ENCODE results near the gene NF2.
"Not testable (repeated sequence)": the region's sequence is repeated elsewhere in the genome, so short reads cannot be mapped to it uniquely, and the experiment has no call there.

Gene NF2

DNA sequence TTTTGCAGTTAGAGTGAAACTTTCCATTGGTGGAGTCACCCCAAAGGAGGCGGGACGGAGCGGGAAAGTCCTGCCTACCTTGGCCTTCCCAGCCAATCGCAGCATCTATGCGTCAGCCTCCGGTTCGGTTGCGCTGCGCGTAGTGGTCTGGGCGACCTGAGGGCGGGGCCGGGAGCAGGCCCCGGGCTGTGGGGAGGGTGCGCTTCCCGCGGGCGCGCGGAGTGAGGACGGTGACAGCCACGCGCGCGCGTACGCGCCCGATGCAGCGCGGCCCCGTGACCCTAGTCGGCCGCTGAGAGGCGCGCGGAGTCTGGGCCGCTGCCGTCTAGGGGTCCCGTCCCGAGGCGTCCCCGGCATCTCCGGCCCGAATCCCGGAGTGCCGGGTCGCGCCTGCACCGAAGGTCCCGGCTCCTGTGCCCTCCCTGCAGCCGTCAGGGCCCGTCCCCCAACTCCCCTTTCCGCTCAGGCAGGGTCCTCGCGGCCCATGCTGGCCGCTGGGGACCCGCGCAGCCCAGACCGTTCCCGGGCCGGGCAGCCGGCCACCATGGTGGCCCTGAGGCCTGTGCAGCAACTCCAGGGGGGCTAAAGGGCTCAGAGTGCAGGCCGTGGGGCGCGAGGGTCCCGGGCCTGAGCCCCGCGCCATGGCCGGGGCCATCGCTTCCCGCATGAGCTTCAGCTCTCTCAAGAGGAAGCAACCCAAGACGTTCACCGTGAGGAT lies at the start of gene NF2:
TSS of gene NF2 (plus strand) at position 276 of the 718 bp plus-strand sequence. CDS start at position 642, 366 bp downstream.
- Histone ChIP-seq H3K9ac (ENCODE audit: low read length) (peak within 1 kb of the TSS; percentile 85), H3K4me1 (ENCODE audit: control insufficient read depth, low read depth, low read length) (peaks cover 8% of the 10 kb centered on the region), H3K27me3 (ENCODE audit: control insufficient read depth, insufficient read depth, low read length) (no peaks in the 10 kb centered on the region), H3K4me3 (ENCODE audit: low read length) (peak within 1 kb of the TSS; percentile 93), H3K27ac (ENCODE audit: low read length) (no peak within 1 kb of the TSS), H3K36me3 (ENCODE audit: control insufficient read depth, low read depth, low read length) (no peaks in the 10 kb centered on the region), H3K9me3 (ENCODE audit: control insufficient read depth, low read depth, low read length) (no peaks in the 10 kb centered on the region)

DNA sequence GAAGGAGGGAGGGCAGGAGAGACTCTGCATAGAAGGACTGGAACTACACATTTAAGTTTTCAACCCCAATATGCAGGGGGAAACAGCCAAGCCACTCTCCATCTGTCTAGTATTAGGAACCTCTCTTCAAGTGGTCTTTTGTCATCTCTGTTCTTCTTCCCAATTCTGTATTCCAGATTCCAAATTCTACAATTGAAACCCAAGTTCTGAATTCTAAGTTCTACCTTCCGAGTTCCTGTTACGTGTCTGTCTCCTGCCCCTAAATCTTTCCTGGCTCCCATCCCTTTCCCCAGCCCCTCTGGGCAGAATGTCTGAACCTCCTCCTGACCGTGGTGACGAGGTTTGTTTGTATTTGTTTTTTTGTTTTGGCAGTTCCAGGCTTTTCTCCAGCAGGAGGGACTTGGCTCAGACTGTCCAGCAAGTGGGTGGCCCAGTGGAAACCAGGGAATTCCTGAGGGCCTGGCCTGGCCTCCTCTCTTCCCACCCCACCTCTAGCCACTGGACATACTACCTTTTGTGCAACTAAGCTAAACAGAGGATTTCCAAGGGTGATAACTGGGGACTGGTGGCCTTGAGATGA lies 48.3 kb upstream of the NF2 start:
- no peaks in the 10 kb centered on the region for H3K9me3 ChIP-seq (ENCODE audit: control insufficient read depth, low read depth, low read length)
- no peak overlapping the region for H3K9ac ChIP-seq (ENCODE audit: low read length)
- no peaks in the 10 kb centered on the region for H3K27me3 ChIP-seq (ENCODE audit: control insufficient read depth, insufficient read depth, low read length)
- no peak overlapping the region for H3K27ac ChIP-seq (ENCODE audit: low read length)
- no peak overlapping the region for H3K4me3 ChIP-seq (ENCODE audit: low read length)
- H3K36me3 ChIP-seq (ENCODE audit: control insufficient read depth, low read depth, low read length) = peaks cover 47% of the 10 kb centered on the region
- no peaks in the 10 kb centered on the region for H3K4me1 ChIP-seq (ENCODE audit: control insufficient read depth, low read depth, low read length)

DNA sequence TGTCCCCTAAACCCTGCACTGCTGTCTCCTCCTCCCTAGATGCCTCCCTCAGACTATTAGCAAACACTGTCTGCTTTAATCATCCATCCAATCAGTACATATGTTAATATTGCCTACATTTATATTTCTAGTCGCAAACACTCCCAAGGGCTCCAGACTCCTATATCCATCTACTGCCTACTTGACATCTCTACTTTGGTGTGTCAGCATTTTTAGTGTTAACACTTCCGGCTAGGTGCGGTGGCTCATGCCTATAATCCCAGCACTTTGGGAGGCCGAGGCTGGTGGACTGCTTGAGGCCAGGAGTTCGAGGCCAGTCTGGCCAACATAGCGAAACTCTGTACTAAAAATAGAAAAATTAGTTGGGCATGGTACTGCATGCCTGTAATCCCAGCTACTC lies 44.4 kb upstream of the NF2 start:
- Histone ChIP-seq H3K9me3 (ENCODE audit: control insufficient read depth, low read depth, low read length) (no peaks in the 10 kb centered on the region), H3K9ac (ENCODE audit: low read length) (no peak overlapping the region), H3K27ac (ENCODE audit: low read length) (no peak overlapping the region), H3K4me1 (ENCODE audit: control insufficient read depth, low read depth, low read length) (no peaks in the 10 kb centered on the region), H3K36me3 (ENCODE audit: control insufficient read depth, low read depth, low read length) (peaks cover 72% of the 10 kb centered on the region), H3K4me3 (ENCODE audit: low read length) (no peak overlapping the region), H3K27me3 (ENCODE audit: control insufficient read depth, insufficient read depth, low read length) (no peaks in the 10 kb centered on the region)

DNA sequence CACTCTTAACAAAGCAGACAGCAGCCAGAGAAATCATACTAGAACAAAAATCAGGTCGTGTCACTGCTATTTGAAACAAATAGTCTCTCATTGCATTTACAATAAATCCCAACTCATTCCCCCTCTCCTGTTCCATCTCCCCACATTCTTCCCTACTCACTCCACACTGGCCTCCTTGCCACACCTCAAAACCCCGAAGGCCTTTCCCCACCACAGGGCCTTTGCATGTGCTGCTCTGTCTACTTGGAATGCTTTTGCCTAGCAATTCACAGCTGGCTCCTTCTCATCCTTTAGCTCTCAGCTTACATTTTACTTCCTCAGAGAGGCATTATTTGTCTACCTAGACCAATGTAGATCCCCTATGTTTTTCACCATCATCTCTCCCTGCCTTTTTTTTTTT lies 43.6 kb upstream of the NF2 start:
- Histone ChIP-seq H3K27me3 (ENCODE audit: control insufficient read depth, insufficient read depth, low read length) (no peaks in the 10 kb centered on the region), H3K36me3 (ENCODE audit: control insufficient read depth, low read depth, low read length) (peaks cover 78% of the 10 kb centered on the region), H3K9ac (ENCODE audit: low read length) (no peak overlapping the region), H3K4me3 (ENCODE audit: low read length) (no peak overlapping the region), H3K4me1 (ENCODE audit: control insufficient read depth, low read depth, low read length) (no peaks in the 10 kb centered on the region), H3K27ac (ENCODE audit: low read length) (no peak overlapping the region), H3K9me3 (ENCODE audit: control insufficient read depth, low read depth, low read length) (no peaks in the 10 kb centered on the region)

DNA sequence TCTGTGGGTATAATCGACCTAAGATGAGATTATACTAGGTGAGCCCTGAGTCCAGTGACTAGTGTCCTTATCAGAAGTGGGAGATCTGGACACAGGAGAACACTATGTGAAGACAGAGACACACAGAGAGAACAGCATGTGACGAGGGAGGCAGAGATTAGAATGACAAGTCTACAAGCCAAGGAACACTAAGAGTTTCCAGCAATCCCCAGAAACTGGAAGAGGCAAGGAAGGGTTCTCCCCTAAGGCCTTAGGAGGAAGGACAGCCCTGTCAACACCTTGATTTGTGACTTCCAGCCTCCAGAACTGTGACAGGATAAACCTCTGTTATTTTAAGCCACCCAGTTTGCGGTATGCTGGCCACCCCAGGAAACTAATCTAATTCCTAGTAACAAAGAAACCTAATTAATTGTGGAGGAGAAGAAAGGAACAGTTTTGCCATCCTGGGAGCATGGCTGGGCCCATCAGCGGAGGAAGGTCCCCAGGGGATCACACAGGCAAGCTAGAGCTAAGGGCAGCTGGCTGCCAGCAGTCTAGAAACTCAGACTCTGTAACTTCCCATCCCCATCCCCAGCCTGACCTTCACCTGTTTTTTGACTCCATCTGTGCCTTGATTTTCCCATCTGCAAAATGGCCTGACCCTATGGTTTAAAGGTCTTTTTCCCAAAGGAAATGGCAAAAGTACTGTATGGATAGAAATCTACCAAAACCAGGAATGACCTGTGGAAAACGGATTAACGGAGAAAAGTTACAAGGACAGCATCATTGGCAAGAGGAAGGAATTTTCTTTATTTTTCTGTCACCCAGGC lies 39.6 kb upstream of the NF2 start:
- Histone ChIP-seq H3K9me3 (ENCODE audit: control insufficient read depth, low read depth, low read length) (no peaks in the 10 kb centered on the region), H3K36me3 (ENCODE audit: control insufficient read depth, low read depth, low read length) (peaks cover 55% of the 10 kb centered on the region), H3K4me1 (ENCODE audit: control insufficient read depth, low read depth, low read length) (no peaks in the 10 kb centered on the region), H3K27me3 (ENCODE audit: control insufficient read depth, insufficient read depth, low read length) (no peaks in the 10 kb centered on the region), H3K27ac (ENCODE audit: low read length) (no peak overlapping the region), H3K4me3 (ENCODE audit: low read length) (no peak overlapping the region), H3K9ac (ENCODE audit: low read length) (no peak overlapping the region)

DNA sequence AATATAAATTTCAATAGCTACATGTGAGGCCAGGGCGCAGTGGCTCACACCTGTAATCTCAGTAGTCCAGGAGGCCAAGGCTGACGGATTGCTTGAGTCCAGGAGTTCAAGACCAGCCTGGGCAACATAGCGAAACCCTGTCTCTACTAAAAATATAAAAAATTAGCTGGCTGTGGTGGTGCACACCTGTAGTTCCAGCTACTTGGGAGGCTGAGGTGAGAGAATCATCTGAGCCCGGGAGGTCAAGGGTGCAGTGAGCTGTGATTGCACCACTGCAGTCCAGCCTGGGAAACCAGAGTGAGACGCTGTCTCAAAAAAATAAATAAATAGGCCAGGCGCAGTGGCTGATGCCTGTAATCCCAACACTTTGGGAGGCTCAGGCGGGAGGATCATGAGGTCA lies 36.9 kb upstream of the NF2 start:
- not testable (repeated sequence) for H3K4me1 ChIP-seq (ENCODE audit: control insufficient read depth, low read depth, low read length); H3K27ac ChIP-seq (ENCODE audit: low read length); H3K27me3 ChIP-seq (ENCODE audit: control insufficient read depth, insufficient read depth, low read length); H3K9ac ChIP-seq (ENCODE audit: low read length); H3K4me3 ChIP-seq (ENCODE audit: low read length); H3K9me3 ChIP-seq (ENCODE audit: control insufficient read depth, low read depth, low read length)
- peaks cover 50% of the 10 kb centered on the region for H3K36me3 ChIP-seq (ENCODE audit: control insufficient read depth, low read depth, low read length)

DNA sequence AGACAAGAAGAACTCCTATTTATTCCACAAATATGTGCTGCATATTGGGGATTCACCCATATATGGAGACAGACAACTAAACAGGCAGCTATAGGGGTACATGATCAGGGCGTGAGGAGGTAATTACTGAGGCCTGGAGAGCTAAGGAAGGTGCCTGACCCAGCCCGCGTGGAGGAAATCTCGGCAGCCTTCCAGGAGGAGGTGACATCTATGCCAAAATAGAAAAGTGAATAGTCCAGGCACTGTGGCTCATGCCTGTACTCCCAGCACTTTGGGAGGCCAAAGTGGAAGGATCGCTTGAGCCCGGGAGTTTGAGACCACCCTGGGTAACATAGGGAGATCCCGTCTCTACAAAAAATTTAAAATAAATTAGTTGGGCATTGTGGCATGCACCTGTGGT lies 36.1 kb upstream of the NF2 start:
- Histone ChIP-seq H3K4me1 (ENCODE audit: control insufficient read depth, low read depth, low read length) (no peaks in the 10 kb centered on the region), H3K9me3 (ENCODE audit: control insufficient read depth, low read depth, low read length) (no peaks in the 10 kb centered on the region), H3K36me3 (ENCODE audit: control insufficient read depth, low read depth, low read length) (peaks cover 42% of the 10 kb centered on the region), H3K9ac (ENCODE audit: low read length) (no peak overlapping the region), H3K4me3 (ENCODE audit: low read length) (no peak overlapping the region), H3K27ac (ENCODE audit: low read length) (no peak overlapping the region), H3K27me3 (ENCODE audit: control insufficient read depth, insufficient read depth, low read length) (no peaks in the 10 kb centered on the region)

DNA sequence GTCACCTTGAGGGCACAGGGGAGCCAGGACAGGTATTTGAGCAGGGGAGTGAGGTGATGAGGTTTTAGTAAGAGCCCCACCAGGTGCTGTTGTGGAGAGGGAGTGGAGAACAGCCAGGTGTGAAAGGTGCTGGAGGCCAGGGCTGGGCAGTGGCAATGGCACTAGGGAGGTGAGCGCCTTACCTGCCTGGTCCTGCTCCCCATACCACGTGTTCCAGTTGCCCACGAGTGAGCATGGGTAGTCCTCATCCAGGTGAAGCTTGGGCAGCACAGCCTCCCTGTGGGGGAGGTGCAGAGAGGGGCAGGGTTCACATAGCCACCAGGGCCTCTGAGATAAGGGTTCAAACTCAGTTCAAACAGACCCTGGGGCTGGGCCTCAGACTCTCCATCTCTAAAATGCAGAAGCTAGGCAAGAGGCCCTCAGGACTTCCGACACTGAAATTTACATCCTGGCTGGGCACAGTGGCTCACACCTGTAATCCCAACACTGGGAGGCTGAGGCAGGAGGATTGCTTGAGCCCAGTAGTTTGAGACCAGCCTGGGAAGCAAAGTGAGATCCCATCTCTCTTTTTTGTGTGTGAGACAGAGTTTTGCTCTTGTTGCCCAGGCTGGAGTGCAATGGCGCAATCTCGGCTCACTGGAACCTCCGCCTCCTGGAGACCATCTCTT lies 34.3 kb upstream of the NF2 start:
- Histone ChIP-seq H3K36me3 (ENCODE audit: control insufficient read depth, low read depth, low read length) (peaks cover 34% of the 10 kb centered on the region), H3K27me3 (ENCODE audit: control insufficient read depth, insufficient read depth, low read length) (no peaks in the 10 kb centered on the region), H3K27ac (ENCODE audit: low read length) (no peak overlapping the region), H3K9ac (ENCODE audit: low read length) (no peak overlapping the region), H3K4me1 (ENCODE audit: control insufficient read depth, low read depth, low read length) (no peaks in the 10 kb centered on the region), H3K9me3 (ENCODE audit: control insufficient read depth, low read depth, low read length) (no peaks in the 10 kb centered on the region), H3K4me3 (ENCODE audit: low read length) (no peak overlapping the region)

DNA sequence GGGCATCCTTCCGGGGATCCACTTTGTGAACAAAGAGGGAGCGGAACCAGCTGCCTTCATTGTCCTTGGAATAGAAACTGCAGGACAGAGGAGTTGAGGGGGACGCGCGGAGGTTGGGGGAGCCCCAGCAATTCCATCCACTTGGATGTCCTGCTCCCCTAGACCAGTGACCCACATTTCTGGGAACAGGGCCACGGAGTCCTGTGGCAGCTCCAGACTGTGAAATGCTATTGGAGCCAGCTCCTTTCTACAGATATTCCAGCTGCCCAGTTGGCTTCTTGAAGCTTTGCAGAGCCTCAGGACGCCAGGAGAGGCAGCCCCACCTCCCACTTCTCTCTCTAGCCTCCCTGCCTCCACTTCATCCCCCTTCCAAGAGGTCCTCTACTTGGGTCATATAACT lies 33.0 kb upstream of the NF2 start:
- Histone ChIP-seq H3K36me3 (ENCODE audit: control insufficient read depth, low read depth, low read length) (peaks cover 29% of the 10 kb centered on the region), H3K4me1 (ENCODE audit: control insufficient read depth, low read depth, low read length) (no peaks in the 10 kb centered on the region), H3K9me3 (ENCODE audit: control insufficient read depth, low read depth, low read length) (no peaks in the 10 kb centered on the region), H3K4me3 (ENCODE audit: low read length) (no peak overlapping the region), H3K27me3 (ENCODE audit: control insufficient read depth, insufficient read depth, low read length) (no peaks in the 10 kb centered on the region), H3K9ac (ENCODE audit: low read length) (no peak overlapping the region), H3K27ac (ENCODE audit: low read length) (no peak overlapping the region)

DNA sequence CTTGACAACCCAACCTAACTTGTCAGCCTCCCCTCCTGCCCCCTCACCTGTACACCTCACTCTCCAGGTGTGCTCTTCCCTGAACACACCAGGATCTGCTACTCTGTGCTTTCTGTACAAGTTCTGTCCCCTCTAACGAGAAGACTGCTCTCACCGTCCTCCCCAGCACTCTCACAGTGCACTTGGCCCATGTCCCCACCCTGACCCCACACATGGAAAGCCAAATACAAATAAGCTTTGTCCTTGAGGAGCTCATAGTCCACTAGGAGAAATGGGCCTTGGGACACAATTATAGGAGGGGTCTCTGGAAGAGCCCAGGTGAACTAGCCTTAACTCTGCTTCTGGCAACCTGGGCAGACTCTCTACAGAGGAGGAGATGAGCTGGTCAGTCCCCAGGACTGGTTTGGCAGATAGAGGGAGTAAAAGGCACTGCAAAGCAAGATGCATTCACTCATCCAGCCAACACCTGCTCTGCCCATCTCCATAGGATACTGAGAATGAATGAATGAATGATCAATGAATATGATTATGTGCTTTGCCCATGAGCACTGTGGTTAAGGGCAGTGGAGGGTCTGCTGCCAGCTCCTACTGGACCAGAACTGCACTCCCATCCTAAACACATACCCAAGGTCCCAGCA lies 32.4 kb upstream of the NF2 start:
- no peaks in the 10 kb centered on the region for H3K27me3 ChIP-seq (ENCODE audit: control insufficient read depth, insufficient read depth, low read length)
- no peak overlapping the region for H3K4me3 ChIP-seq (ENCODE audit: low read length)
- H3K36me3 ChIP-seq (ENCODE audit: control insufficient read depth, low read depth, low read length) = peaks cover 29% of the 10 kb centered on the region
- no peaks in the 10 kb centered on the region for H3K9me3 ChIP-seq (ENCODE audit: control insufficient read depth, low read depth, low read length)
- H3K4me1 ChIP-seq (ENCODE audit: control insufficient read depth, low read depth, low read length) = no peaks in the 10 kb centered on the region
- H3K9ac ChIP-seq (ENCODE audit: low read length) = no peak overlapping the region
- no peak overlapping the region for H3K27ac ChIP-seq (ENCODE audit: low read length)

Data from iPS-18a (cell line).